ENCODE results near the gene TMEM237.

TMEM237 gene

DNA sequence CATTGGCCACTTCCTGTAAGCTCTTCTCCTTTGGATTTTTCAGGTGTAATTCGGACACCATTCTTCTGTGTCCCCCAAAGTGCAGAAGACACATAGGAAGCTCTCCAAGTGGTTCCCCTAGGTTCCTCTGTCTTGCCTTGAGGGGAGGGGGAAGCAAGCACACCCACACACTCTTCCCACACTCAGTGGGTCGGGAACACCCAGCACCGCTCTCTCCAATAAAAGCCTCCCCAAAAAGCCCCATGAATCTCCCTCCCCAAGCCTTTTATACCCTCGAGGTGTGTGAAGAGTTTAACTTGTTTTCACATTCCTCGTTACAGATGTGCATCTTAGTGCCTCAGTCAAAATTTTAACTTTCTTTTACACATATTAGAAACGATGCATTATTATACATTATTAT lies 9.9 kb upstream of the TMEM237 start:
- Histone ChIP-seq H3K27ac (no peak overlapping the region), H3K4me2 (no peak overlapping the region), H4K20me1 (ENCODE audit: insufficient read depth) (no peaks in the 10 kb centered on the region), H3K4me1 (ENCODE audit: low read depth, poor library complexity, severe bottlenecking) (no peaks in the 10 kb centered on the region), H3K27me3 (ENCODE audit: insufficient read depth, low read depth) (no peaks in the 10 kb centered on the region), H3K9ac (no peak overlapping the region), H3K36me3 (ENCODE audit: insufficient read depth) (no peaks in the 10 kb centered on the region), H3K4me3 (IDR thresholded peaks at IDR 0.05; ENCODE audit: insufficient read depth, low read depth, low read length) (no peak overlapping the region), H3K79me2 (ENCODE audit: insufficient read depth, low read depth) (no peaks in the 10 kb centered on the region), H2AFZ (ENCODE audit: low read depth) (no peak overlapping the region)
- TF ChIP-seq, protein P1, sequence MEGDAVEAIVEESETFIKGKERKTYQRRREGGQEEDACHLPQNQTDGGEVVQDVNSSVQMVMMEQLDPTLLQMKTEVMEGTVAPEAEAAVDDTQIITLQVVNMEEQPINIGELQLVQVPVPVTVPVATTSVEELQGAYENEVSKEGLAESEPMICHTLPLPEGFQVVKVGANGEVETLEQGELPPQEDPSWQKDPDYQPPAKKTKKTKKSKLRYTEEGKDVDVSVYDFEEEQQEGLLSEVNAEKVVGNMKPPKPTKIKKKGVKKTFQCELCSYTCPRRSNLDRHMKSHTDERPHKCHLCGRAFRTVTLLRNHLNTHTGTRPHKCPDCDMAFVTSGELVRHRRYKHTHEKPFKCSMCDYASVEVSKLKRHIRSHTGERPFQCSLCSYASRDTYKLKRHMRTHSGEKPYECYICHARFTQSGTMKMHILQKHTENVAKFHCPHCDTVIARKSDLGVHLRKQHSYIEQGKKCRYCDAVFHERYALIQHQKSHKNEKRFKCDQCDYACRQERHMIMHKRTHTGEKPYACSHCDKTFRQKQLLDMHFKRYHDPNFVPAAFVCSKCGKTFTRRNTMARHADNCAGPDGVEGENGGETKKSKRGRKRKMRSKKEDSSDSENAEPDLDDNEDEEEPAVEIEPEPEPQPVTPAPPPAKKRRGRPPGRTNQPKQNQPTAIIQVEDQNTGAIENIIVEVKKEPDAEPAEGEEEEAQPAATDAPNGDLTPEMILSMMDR (conservative IDR thresholded peaks at IDR 0.05; ENCODE audit: low read depth, low read length): no peak

DNA sequence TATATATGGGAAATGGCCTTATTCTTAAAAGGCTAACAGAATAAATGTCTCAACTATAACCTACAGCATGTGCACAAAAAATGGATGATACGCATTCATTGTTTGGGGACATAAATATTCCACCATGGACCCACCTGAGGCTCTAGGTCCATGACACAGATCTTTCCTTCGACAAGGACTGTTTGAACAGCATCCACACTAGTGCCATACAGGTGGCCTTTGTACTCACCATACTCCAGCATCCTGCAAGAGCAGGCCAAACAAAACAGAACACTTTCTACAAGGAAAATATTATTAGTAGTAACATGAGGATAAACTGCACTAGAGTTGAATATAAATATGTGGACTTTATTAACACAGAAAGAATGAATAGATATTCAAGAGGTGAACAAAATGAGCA lies 6.1 kb upstream of the TMEM237 start:
- no peaks in the 10 kb centered on the region for H4K20me1 ChIP-seq (ENCODE audit: insufficient read depth)

DNA sequence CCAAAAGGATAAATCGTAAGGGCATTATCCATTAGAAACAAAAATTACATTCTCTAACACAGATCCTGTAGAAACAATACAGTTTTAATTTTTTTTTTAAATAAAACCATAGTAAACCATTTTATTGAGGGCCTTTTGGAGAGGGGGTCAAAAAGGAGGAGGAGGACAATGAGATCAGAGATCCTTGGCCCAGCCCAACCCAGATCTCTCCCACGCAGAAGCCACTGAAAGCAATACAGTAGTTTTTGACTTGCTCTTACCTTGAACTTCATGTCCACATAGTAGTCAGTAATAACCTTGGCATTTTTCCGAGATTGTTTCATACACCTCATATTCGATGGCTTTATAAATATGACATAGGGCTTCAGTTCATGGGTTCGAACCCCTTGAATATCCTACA lies 4.1 kb upstream of the TMEM237 start:
- H4K20me1 ChIP-seq (ENCODE audit: insufficient read depth): no peaks in the 10 kb centered on the region
- TF ChIP-seq, protein P1 (conservative IDR thresholded peaks at IDR 0.05; ENCODE audit: low read depth, low read length): no peak
- H3K79me2 ChIP-seq (ENCODE audit: insufficient read depth, low read depth): no peaks in the 10 kb centered on the region
- no peaks in the 10 kb centered on the region for H3K27me3 ChIP-seq (ENCODE audit: insufficient read depth, low read depth)
- no peak overlapping the region for H3K4me3 ChIP-seq (IDR thresholded peaks at IDR 0.05; ENCODE audit: insufficient read depth, low read depth, low read length)
- no peak overlapping the region for H3K9ac ChIP-seq
- H3K36me3 ChIP-seq (ENCODE audit: insufficient read depth): no peaks in the 10 kb centered on the region
- H3K4me1 ChIP-seq (ENCODE audit: low read depth, poor library complexity, severe bottlenecking): peaks cover 4% of the 10 kb centered on the region
- H3K4me2 ChIP-seq: no peak overlapping the region
- H3K27ac ChIP-seq: no peak overlapping the region
- no peak overlapping the region for H2AFZ ChIP-seq (ENCODE audit: low read depth)

More for the DNA sequence above, 6.1 kb upstream of the TMEM237 start:
- Histone ChIP-seq H3K4me1 (ENCODE audit: low read depth, poor library complexity, severe bottlenecking) (no peaks in the 10 kb centered on the region), H3K4me3 (IDR thresholded peaks at IDR 0.05; ENCODE audit: insufficient read depth, low read depth, low read length) (no peak overlapping the region), H3K36me3 (ENCODE audit: insufficient read depth) (no peaks in the 10 kb centered on the region), H3K27me3 (ENCODE audit: insufficient read depth, low read depth) (no peaks in the 10 kb centered on the region), H3K79me2 (ENCODE audit: insufficient read depth, low read depth) (no peaks in the 10 kb centered on the region), H2AFZ (ENCODE audit: low read depth) (no peak overlapping the region), H3K27ac (no peak overlapping the region), H3K4me2 (no peak overlapping the region), H3K9ac (no peak overlapping the region)
- TF ChIP-seq, protein P1 (conservative IDR thresholded peaks at IDR 0.05; ENCODE audit: low read depth, low read length): no peak

DNA sequence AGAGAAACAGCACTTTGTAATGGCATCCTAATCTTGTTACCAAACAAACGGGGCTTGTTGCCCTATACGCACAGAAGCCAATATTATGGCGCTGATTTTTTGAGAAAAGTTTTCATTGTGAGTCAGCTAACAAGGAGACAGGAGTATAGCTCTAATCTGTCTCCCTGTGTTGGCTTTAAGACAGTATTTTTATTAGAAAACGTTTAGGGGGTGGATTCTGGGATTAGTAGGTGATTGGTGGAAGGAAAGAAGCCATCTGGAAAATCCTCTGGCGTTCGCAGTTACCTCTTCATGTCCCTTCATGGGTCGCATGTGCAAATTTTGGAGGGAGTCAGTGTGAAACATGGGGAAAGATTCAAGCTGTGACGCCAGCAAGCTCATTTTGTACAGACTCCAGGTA lies 698 bp upstream of the TMEM237 start:
- Histone ChIP-seq H2AFZ (ENCODE audit: low read depth) (peak overlapping the region; percentile 99), H3K9ac (no peak overlapping the region), H3K79me2 (ENCODE audit: insufficient read depth, low read depth) (no peaks in the 10 kb centered on the region), H3K4me1 (ENCODE audit: low read depth, poor library complexity, severe bottlenecking) (peaks cover 8% of the 10 kb centered on the region), H3K4me2 (peak overlapping the region; percentile 63; the same call in 1 of the 2 replicates), H3K4me3 (IDR thresholded peaks at IDR 0.05; ENCODE audit: insufficient read depth, low read depth, low read length) (no peak overlapping the region), H3K36me3 (ENCODE audit: insufficient read depth) (no peaks in the 10 kb centered on the region), H4K20me1 (ENCODE audit: insufficient read depth) (no peaks in the 10 kb centered on the region), H3K27ac (no peak overlapping the region), H3K27me3 (ENCODE audit: insufficient read depth, low read depth) (no peaks in the 10 kb centered on the region)
- TF ChIP-seq, protein P1 (conservative IDR thresholded peaks at IDR 0.05; ENCODE audit: low read depth, low read length): no peak

All from KMS-11 (cell line).